GM19438 (cell line): ENCODE results near the gene PQBP1.
A peak's percentile ranks its signal among the peaks of the same experiment; 100 is the strongest.
"Not testable (repeated sequence)": the region's sequence is repeated elsewhere in the genome, so short reads cannot be mapped to it uniquely, and the experiment has no call there.

Experiments used
- ATAC-seq: cut with Tn5 transposase; IDR thresholded peaks from one replicate; pipeline ENCODE4 v1.9.1; 2021; ENCODE audit warnings: low read depth; ENCODE audit not compliant: unreplicated experiment

The PQBP1 gene

GRCh38 chrX:48897625-48898306 is at the start of gene PQBP1, which contains the start of gene TIMM17B:
Gene PQBP1 (plus strand): TSS chrX:48897930. CDS start chrX:48898510, 580 bp downstream.
Gene TIMM17B (minus strand): TSS chrX:48897768. CDS start chrX:48897749, 19 bp downstream.
- ATAC-seq, result peak; percentile 82

DNA sequence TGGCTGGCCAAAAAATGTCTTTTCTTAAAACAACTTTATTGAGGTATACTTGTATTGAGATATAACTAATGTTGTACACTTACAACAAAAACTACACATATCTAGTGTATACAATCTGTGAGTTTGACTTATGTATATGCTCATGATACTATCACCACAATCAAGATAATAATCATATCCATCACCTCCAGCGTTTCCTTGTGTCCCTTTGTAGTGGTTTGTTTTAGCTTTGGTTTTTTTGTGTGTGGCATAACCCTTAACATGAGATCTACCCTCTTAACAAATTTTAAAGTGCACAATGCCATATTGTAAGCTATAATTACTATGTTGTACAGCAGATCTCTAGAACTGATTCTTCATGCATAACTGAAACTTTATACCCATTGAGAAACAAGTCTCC is 48.9 kb upstream of the PQBP1 start:
- no peak for ATAC-seq

DNA sequence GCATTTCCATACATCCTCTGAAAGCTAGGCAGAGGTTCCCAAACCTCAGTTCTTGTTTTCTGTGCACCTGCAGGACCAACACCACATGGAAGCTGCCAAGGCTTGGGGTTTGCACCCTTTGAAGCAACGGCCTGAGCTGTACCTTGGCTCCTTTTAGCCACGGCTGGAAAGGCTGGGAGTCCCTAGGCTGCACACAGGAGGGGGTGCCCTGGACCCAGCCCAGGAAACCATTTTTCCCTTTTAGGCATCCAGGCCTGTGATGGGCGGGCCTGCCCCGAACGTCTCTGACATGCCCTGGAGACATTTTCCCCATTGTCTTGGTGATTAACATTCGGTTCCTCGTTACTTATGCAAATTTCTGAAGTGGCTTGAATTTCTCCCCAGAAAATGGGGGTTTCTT is 44.9 kb upstream of the PQBP1 start:
- ATAC-seq, result no peak

- ATAC-seq, result not testable (repeated sequence)
Measured at GRCh38 chrX:48853494-48853893, 44.2 kb upstream of the PQBP1 start.

- not testable (repeated sequence) for ATAC-seq
Measured at GRCh38 chrX:48854121-48854804, 43.5 kb upstream of the PQBP1 start.

DNA sequence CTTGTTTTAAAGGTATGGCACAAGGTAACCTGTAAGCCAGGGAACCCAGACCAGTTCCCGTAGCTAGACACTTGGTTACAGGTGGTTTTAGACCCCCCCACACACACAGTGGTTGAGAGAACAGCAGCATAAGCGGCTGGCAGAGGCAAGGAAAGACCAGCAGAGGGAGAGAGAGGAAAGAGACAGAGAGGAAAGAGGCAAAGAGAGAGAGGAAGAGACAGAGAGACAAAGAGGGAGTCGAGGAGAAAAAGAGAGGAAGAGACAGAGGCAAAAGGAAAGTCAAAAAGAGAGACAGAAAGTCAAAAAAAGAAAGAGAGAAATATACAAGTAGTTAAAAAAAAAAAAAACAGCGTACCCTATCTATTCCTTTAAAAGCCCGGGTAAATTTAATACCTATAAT is 42.8 kb upstream of the PQBP1 start:
- no peak for ATAC-seq

DNA sequence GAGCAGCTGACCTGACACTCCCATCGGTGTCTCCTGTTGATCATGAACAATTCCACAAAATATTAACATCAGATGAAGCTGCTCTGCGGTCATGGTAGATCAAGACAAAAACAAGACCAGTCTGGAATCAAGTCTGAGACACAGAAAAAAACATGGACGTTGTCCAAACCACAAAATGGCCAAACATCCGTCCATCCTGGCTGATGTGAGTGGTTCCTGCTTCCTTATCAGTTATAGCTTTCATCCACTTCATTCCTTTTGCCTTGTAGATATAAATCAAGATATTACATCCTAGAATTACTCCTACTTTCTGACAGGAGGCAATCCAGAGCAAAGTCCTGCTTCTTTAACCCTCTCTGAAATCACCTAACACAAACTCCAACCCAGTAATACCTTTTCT is 33.5 kb upstream of the PQBP1 start:
- ATAC-seq, result no peak

- not testable (repeated sequence) for ATAC-seq
Measured at GRCh38 chrX:48872017-48872416, 25.7 kb upstream of the PQBP1 start.

DNA sequence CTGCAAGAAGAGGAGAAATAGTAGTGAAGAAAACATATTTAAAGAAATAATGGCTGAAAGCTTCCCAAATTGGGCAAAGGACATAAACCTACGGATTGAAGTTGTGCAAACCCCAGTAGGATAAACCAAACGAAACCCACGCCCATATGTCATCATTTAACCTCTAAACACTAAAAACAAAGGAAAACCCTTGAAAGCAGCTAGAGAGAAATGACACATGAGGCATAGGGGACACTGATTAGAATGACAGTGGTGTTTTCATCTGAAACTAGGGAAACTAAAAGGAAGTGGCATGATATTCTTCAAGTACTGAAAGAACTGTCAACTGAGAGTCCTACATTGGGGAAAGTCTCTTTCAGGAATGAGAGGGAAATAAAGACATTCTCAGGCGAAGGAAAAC is 20.8 kb upstream of the PQBP1 start:
- ATAC-seq, result not testable (repeated sequence)

GRCh38 chrX:48883729-48884128 is 14.0 kb upstream of the PQBP1 start:
- ATAC-seq, result no peak

- ATAC-seq, result not testable (repeated sequence)
Measured at GRCh38 chrX:48886586-48886985, 11.1 kb upstream of the PQBP1 start.

DNA sequence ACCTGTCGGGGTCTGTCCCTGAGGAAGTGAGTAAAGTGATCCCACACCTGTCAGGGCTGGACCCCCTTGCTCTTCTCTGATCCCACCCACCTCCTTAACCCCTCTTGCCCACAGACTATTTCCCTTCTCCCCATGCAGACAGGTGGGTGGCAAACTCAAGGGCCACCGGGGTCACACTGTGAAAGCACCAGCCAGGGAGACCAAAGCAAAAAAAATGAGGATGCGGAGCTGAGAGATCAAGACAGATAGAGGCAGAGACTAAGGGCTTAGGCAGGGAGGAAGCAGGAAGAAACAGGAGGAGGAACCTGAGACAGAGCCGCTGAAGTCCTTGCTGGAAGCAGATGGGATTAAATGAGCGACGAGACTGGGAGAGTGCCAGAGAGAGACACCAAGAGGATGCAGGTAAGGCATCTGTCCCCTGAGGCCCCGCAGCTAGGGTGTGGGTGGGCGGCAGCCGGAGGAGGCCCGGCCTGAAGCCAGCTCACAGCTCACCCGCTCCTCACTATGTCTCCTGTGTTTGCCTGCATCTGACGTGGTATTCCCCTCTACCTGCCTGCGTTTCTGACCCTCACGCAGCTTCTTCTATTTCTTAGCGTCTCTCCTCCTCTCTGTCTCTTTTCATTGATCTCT is 7.3 kb upstream of the PQBP1 start:
- ATAC-seq, result no peak

- peak; percentile 48 for ATAC-seq
Measured at GRCh38 chrX:48890934-48891401, 6.8 kb upstream of the PQBP1 start.

DNA sequence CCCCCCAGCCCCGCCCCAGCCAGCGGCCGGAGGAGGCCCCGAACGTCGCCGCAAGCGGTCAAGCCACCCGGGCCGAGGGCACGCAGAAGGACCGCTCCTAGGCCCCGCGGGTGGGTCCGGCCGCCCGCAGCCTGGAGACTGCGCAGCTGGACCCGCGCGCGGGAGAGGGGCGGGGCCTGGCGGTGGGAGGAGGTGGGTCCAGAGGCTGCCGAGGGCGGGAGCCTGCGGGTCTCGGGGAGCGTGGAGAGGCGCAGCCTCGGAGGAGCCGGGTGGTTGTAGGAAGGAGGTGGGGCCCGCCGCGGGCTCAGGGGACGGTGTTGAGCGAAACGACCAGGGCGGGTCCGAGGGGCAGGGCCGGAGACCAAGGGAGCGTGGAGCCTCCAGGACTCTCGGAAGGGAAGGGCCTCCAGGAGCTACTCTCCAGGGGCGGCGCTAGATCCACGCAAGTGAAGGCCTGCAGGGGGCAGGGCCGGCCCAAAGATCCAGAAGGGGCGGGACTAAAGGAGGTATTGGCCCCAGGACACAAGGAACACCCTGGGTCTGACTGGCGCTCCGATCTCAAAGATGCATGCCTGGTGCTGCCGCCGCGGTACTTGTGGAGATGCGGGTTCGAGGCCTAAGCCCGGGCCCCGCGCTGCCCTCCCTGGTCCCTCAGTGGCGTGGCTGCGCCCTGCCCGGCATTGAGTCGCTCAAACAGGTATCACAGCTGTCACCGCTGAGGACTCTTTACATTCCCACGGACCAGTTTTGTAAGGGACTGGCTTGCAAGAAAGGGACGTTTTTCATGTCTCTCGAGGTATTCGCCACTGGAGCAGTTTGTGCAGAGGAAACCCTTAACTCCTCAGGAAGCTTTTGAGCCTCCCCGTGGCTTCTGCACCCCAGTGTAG is 6.1 kb upstream of the PQBP1 start:
- ATAC-seq, result peak; percentile 79

GRCh38 chrX:48892896-48893295 is 4.8 kb upstream of the PQBP1 start:
- ATAC-seq, result no peak

DNA sequence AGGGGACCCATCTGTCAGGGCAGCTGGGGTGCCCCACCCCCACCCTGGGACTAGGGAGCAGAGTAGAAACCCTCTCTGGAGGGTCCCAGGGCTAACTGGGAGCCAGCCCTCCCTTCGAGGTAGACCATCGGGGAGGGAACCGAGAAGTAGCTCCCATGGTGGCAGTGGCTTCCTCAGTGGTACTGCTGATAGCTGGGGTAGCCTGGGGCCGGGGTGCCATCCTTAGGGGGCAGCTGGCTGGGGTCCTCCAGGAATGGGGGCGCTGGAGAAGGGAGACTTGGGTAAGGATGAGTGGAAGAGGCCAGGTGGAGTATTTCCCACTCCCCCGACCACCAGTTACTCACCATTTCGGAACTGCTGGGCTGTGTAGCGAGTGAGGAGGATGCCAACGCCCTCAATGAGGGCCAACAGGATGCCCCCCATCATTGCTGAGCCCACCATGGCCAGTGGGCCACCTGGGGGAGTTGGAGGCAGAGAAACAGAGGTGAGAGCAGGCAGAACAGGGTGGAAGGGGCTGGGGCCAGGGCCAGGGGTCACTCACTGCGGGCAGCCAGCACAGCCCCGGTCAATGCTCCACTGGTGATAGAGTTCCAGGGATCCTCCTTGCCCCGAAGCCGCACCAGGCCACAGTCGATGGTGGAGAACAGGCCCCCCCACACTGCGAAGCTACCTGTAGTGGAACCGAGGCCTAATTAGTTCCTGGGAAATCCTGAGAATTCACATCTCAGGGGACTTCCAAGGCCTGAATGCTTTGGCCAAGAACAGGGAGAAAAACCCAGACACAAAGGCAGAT is 4.0 kb upstream of the PQBP1 start:
- ATAC-seq, result no peak

DNA sequence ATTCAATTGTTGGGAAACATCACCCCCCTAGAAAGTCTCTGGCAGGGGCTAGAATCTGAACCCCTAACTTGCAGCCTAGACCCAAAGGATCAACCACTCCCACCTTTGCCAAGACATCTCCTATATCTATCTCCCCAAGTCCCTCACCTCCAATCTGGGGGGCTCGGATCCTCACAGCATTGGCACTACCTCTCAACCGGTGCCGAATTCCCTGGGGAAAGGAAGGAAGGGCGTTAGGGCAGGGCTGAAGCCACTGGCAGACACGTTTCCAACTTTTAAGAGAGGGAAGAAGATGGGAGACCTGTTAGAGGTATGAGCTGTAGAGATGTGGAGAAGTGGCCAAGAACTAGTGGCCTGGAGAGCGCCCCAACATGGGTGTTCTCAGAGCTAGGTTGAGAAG is 2.8 kb upstream of the PQBP1 start:
- ATAC-seq, result no peak

GRCh38 chrX:48896611-48897011 is 1.1 kb upstream of the PQBP1 start:
- ATAC-seq, result no peak

DNA sequence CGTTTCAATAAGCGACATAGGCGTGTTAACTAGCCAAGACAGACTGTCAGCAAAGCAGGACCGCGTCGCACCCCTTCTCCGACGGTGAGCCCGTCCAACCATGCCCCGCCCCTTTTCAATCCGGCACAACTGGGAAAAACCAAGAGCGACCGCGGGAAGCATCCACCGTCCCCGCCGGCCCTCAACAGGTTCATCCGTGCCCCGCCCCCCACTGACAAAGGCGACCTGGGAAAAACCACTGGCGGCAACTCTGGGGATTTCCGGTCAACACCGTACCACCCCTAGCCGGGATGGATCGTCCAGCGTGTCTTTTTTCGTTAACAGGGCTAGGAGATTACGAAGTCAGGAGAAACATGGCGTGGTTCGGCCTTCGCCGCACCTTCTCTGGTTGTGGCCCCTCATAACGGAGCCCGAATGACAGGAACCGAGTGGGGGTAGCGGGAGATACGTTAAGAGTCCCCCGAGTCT is 539 bp upstream of the PQBP1 start:
- peak; percentile 9 for ATAC-seq

DNA sequence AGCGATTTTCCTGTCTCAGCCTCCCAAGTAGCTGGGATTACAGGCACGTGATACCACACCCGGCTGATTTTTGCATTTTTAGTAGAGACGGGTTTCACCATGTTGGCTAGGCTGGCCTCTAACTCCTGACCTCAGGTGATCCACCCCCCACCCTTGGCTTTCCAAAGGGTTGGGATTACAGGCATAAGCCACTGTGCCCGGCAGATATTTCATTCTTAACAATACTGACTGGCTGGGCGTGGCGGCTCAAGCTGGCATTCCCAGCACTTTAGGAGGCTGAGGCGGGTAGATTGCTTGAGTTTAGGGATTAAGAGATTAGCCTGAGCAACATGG is 1.3 kb downstream of the PQBP1 start:
- no peak for ATAC-seq
